Endothelial cell (in vitro differentiated cells): ENCODE measurements around the gene ELF4. TPM values are rescaled to one million over a fixed set of nuclear protein-coding genes. Genes with fewer than 3 reads are reported as not detected.

Experiments used
- DNase-seq: peaks from one replicate; pipeline ENCODE4 v3.0.0; 2021; ENCODE audit warnings: low spot score
- H3K27ac Mint-ChIP-seq: one replicate; pipeline ENCODE4 v1.8.0; 2021; ENCODE audit warnings: mixed read lengths, inconsistent platforms; ENCODE audit not compliant: unreplicated experiment
- H3K27me3 Mint-ChIP-seq: one replicate; pipeline ENCODE4 v1.8.0; 2021; ENCODE audit warnings: mild to moderate bottlenecking, moderate library complexity, mixed read lengths, inconsistent platforms; ENCODE audit not compliant: unreplicated experiment
- H3K36me3 Mint-ChIP-seq: one replicate; pipeline ENCODE4 v1.8.0; 2021; ENCODE audit warnings: mild to moderate bottlenecking, low read depth, mixed read lengths, inconsistent platforms; ENCODE audit not compliant: unreplicated experiment
- H3K4me1 Mint-ChIP-seq: one replicate; pipeline ENCODE4 v1.8.0; 2021; ENCODE audit warnings: mild to moderate bottlenecking, mixed read lengths, inconsistent platforms; ENCODE audit not compliant: unreplicated experiment
- H3K4me3 Mint-ChIP-seq: one replicate; pipeline ENCODE4 v1.8.0; 2021; ENCODE audit warnings: mild to moderate bottlenecking, mixed read lengths, inconsistent platforms; ENCODE audit not compliant: unreplicated experiment
- H3K9me3 Mint-ChIP-seq: one replicate; pipeline ENCODE4 v1.8.0; 2021; ENCODE audit warnings: mixed read lengths, inconsistent platforms; ENCODE audit not compliant: unreplicated experiment
- CTCF ChIP-seq: fragments of 200-600 bp; sonication (generic); IDR thresholded peaks from one replicate; pipeline ENCODE4 v1.5.0; 2021; ENCODE audit warnings: antibody characterized with exemption; ENCODE audit not compliant: unreplicated experiment
- total RNA-seq: library from RNA; stranded (reverse); fragmentation: NEBNext Ultra II Directional; extraction: Animal tissue kit (Norgen Biotek cat#: 25700); gene quantifications from one replicate; pipeline ENCODE4 v1.2.1, GENCODE V29; 2021; ENCODE audit not compliant: unreplicated experiment

ELF4 gene
- total RNA-seq, 1 donor from 2014 or later, result 23.6 TPM

DNA sequence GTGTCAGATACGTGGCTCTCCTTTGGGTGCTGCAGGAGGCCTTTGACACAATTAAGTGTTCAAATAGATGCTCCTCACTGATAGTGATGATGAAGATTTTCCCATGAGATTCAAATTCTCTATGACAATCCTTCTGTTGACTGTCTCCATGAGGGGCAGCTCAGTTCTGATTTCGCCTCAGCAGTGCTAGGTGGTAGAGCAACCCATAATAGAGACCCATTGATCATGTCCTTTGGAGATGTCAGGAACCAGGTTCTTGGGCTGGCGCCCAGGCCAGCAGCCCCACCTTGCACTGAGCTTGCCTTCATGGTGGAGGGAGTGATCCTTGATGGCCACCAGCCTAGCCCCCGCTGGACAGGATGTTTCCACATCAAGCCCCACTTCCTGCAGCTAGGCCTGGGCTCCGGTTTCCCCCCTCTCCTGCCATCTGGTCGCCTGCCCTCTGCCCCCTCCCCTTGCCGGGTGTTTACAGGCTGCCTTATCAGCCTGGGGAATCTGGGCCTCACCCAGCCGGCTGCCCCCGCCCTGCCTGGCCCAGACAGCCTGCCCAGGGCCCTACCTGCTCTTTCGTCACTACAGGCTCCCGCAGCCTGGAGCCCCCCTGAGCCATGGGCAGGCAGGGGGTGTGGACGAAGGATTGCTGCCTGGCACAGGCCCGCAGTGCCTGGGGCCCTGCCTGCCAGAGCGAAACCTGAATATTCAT, 12.6 kb downstream of the ELF4 start:
- Mint-ChIP-seq H3K9me3 (no peaks in the 10 kb centered on the region), H3K27me3 (peaks cover 1% of the 10 kb centered on the region), H3K27ac (no peak overlapping the region), H3K4me3 (no peak overlapping the region), H3K36me3 (peaks cover 6% of the 10 kb centered on the region), H3K4me1 (peaks cover 8% of the 10 kb centered on the region)
- peak; percentile 27 for DNase-seq
- no peak for TF ChIP-seq CTCF

GRCh38 chrX:130095249-130096030, 14.9 kb downstream of the ELF4 start:
- H3K27ac Mint-ChIP-seq, result no peak overlapping the region
- DNase-seq, result no peak
- TF ChIP-seq CTCF, result no peak
- no peaks in the 10 kb centered on the region for H3K9me3 Mint-ChIP-seq
- no peak overlapping the region for H3K4me3 Mint-ChIP-seq
- H3K4me1 Mint-ChIP-seq, result peaks cover 20% of the 10 kb centered on the region
- peaks cover 5% of the 10 kb centered on the region for H3K27me3 Mint-ChIP-seq
- no peaks in the 10 kb centered on the region for H3K36me3 Mint-ChIP-seq

- Mint-ChIP-seq H3K27me3 (peaks cover 6% of the 10 kb centered on the region), H3K27ac (no peak overlapping the region), H3K4me3 (no peak overlapping the region), H3K36me3 (no peaks in the 10 kb centered on the region), H3K9me3 (no peaks in the 10 kb centered on the region), H3K4me1 (peaks cover 22% of the 10 kb centered on the region)
- DNase-seq, result no peak
- no peak for TF ChIP-seq CTCF
Measured at GRCh38 chrX:130094696-130095095, 15.6 kb downstream of the ELF4 start.

- Mint-ChIP-seq H3K4me1 (peaks cover 19% of the 10 kb centered on the region), H3K36me3 (no peaks in the 10 kb centered on the region), H3K27me3 (peaks cover 6% of the 10 kb centered on the region), H3K27ac (no peak overlapping the region), H3K4me3 (no peak overlapping the region), H3K9me3 (no peaks in the 10 kb centered on the region)
- TF ChIP-seq CTCF, result no peak
- no peak for DNase-seq
Measured at GRCh38 chrX:130093271-130093670, 17.0 kb downstream of the ELF4 start.

DNA sequence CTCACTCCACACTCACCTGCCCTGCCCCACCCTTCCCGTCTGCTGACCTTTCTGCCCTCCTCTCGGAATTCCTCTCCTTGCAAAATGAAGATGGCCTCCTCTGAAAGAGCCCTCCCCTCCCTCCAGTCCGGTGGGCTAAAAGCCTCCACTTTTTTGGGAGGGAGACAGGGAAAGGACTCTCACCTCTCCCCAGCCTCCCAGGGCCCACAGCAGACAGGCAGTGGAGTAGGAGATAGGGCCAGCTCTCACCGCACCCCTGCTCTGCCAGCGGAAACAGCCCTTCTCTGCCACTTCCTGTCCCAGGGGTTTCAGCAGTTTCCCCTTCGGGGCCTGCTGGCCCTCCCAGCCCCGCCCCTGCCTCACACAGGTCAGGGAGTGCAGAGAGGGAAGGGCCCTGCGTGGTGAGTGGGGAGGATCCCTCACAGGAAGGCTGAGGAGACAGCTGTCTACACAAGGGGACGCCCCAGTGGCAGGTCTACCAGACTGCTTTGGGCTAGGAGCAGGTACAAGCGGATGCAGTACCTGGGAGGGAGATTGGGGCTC, 18.2 kb downstream of the ELF4 start:
- H3K27ac Mint-ChIP-seq, result peak overlapping the region; percentile 48

More for the DNA sequence above, 18.2 kb downstream of the ELF4 start:
- no peaks in the 10 kb centered on the region for H3K36me3 Mint-ChIP-seq
- no peak overlapping the region for H3K4me3 Mint-ChIP-seq
- no peaks in the 10 kb centered on the region for H3K9me3 Mint-ChIP-seq
- H3K27me3 Mint-ChIP-seq, result peaks cover 6% of the 10 kb centered on the region
- H3K4me1 Mint-ChIP-seq, result peaks cover 19% of the 10 kb centered on the region
- peak; percentile 26 for DNase-seq
- TF ChIP-seq CTCF, result no peak
